Measurements from ENCODE around the gene PINK1. TPM values are rescaled to one million over a fixed set of nuclear protein-coding genes. Genes with fewer than 3 reads are reported as not detected.

Gene PINK1
- total and polyA plus RNA-seq, 4 donors, result 37.5 to 45.4 (median 40.8) TPM

GRCh38 chr1:20630729-20631128 lies 2.5 kb upstream of the PINK1 start:
- H3K9me3 ChIP-seq (ENCODE audit: control insufficient read depth in 4 of 4, insufficient read depth in 3 of 4, low read length in 3 of 4), result no peaks in the 10 kb centered on the region
- no peak overlapping the region for H3K27ac ChIP-seq (ENCODE audit: low read depth in 1 of 2, low read length in 1 of 2)
- H3K4me1 ChIP-seq (ENCODE audit: control insufficient read depth in 5 of 5, insufficient read depth in 5 of 5, low read length in 5 of 5), result peaks cover 0 to 13% (median 4%) of the 10 kb centered on the region in 5 donors
- ATAC-seq (ENCODE audit: insufficient read depth, low FRiP score) (no peak), DNase-seq (no peak)
- no peaks in the 10 kb centered on the region for H3K36me3 ChIP-seq (ENCODE audit: control insufficient read depth in 4 of 4, insufficient read depth in 4 of 4, low read length in 4 of 4)
- no peaks in the 10 kb centered on the region for H3K27me3 ChIP-seq (ENCODE audit: control insufficient read depth in 3 of 3, insufficient read depth in 3 of 3, low read length in 2 of 3)
- WGBS, 2 donors, result 42 to 58% methylated on average over 4 of the region's 4 CpGs
- H3K9ac ChIP-seq (ENCODE audit: insufficient read depth in 1 of 2, low read length in 2 of 2), result no peak overlapping the region
- no peak overlapping the region for H3K4me3 ChIP-seq
- no peak for TF ChIP-seq CTCF (IDR thresholded peaks at IDR 0.05; ENCODE audit: control extremely low read depth, extremely low read depth)

GRCh38 chr1:20632386-20632785 lies 872 bp upstream of the PINK1 start:
- no peaks in the 10 kb centered on the region for H3K9me3 ChIP-seq (ENCODE audit: control insufficient read depth in 4 of 4, insufficient read depth in 3 of 4, low read length in 3 of 4)
- 93 to 95% methylated on average over 3 of the region's 3 CpGs for WGBS, 2 donors
- TF ChIP-seq CTCF (IDR thresholded peaks at IDR 0.05; ENCODE audit: control extremely low read depth, extremely low read depth), result no peak
- H3K4me1 ChIP-seq (ENCODE audit: control insufficient read depth in 5 of 5, insufficient read depth in 5 of 5, low read length in 5 of 5), result peaks cover 0 to 13% (median 4%) of the 10 kb centered on the region in 5 donors
- no peak overlapping the region for H3K27ac ChIP-seq (ENCODE audit: low read depth in 1 of 2, low read length in 1 of 2)
- no peak overlapping the region for H3K9ac ChIP-seq (ENCODE audit: insufficient read depth in 1 of 2, low read length in 2 of 2)
- H3K27me3 ChIP-seq (ENCODE audit: control insufficient read depth in 3 of 3, insufficient read depth in 3 of 3, low read length in 2 of 3), result no peaks in the 10 kb centered on the region
- ATAC-seq (ENCODE audit: insufficient read depth, low FRiP score) (no peak), DNase-seq (no peak)
- H3K4me3 ChIP-seq, result no peak overlapping the region
- H3K36me3 ChIP-seq (ENCODE audit: control insufficient read depth in 4 of 4, insufficient read depth in 4 of 4, low read length in 4 of 4), result no peaks in the 10 kb centered on the region

- Histone ChIP-seq H3K9me3 (ENCODE audit: control insufficient read depth in 4 of 4, insufficient read depth in 3 of 4, low read length in 3 of 4) (no peaks in the 10 kb centered on the region), H3K27me3 (ENCODE audit: control insufficient read depth in 3 of 3, insufficient read depth in 3 of 3, low read length in 2 of 3) (no peaks in the 10 kb centered on the region), H3K27ac (ENCODE audit: low read depth in 1 of 2, low read length in 1 of 2) (peak overlapping the region in 1 of 2 donors; percentile 100), H3K4me3 (peak overlapping the region; percentile 49), H3K4me1 (ENCODE audit: control insufficient read depth in 5 of 5, insufficient read depth in 5 of 5, low read length in 5 of 5) (peaks cover 0 to 13% (median 4%) of the 10 kb centered on the region in 5 donors), H3K9ac (ENCODE audit: insufficient read depth in 1 of 2, low read length in 2 of 2) (peak overlapping the region; percentile 56 to 72), H3K36me3 (ENCODE audit: control insufficient read depth in 4 of 4, insufficient read depth in 4 of 4, low read length in 4 of 4) (peaks cover 4 to 9% (median 8%) of the 10 kb centered on the region in 4 donors)
- WGBS, 2 donors, result 0 to 3% methylated on average over 11 of the region's 11 CpGs
- TF ChIP-seq CTCF (IDR thresholded peaks at IDR 0.05; ENCODE audit: control extremely low read depth, extremely low read depth), result no peak
- DNase-seq, result peak in 1 of 3 donors; percentile 46
- ATAC-seq (ENCODE audit: insufficient read depth, low FRiP score), result no peak
Measured at GRCh38 chr1:20634065-20634593, 871 bp downstream of the PINK1 start.

Measured in lung (tissue), 12 donors.